SK-N-SH (cell line): ENCODE measurements around the gene ZSCAN10. TPM values are rescaled to one million over a fixed set of nuclear protein-coding genes. Genes with fewer than 3 reads are reported as not detected.

Experiments used
- CTCF ChIA-PET: fragments of 300-600, 350-600 bp; formaldehyde crosslinking; extraction: SDS; loops from one replicate; lab custom pipeline; 2021; lab: Yijun Ruan, JAX
- POLR2A ChIA-PET: fragments of 350-600 bp; sonication (Branson Sonifier 250); formaldehyde crosslinking; extraction: SDS; loops from one replicate; lab custom pipeline; 2020; ENCODE audit warnings: antibody characterized with exemption, inconsistent platforms; lab: Yijun Ruan, JAX
- DNase-seq: peaks from one replicate; pipeline ENCODE4 v3.0.0; 2012
- H2AFZ ChIP-seq: fragments of 200-600 bp; sonication (generic); 2 replicates; pipeline ENCODE4 v1.8.1; 2016; ENCODE audit warnings: antibody characterized with exemption, mild to moderate bottlenecking, low read depth
- H3F3A ChIP-seq: fragments of 200-600 bp; sonication (generic); replicated peaks from 2 replicates; pipeline ENCODE3; 2016; ENCODE audit warnings: antibody characterized with exemption, mild to moderate bottlenecking; ENCODE audit not compliant: insufficient read depth
- H3K27ac ChIP-seq, 2 experiments: fragments of 200-500 bp in 1 of 2; fragments of 200-600 bp in 1 of 2; sonication (Bioruptor generic) in 1 of 2; sonication (generic), shearing (Covaris generic) in 1 of 2; 2 replicates each; pipeline versions ENCODE4 v1.5.1 to v1.6.1; 2014 to 2016; ENCODE audit warnings: low read depth in 2 of 2, inconsistent platforms in 1 of 2, low read length in 1 of 2, mild to moderate bottlenecking in 1 of 2, mixed read lengths in 1 of 2
- H3K27me3 ChIP-seq: fragments of 200-600 bp; sonication (generic), shearing (Covaris generic); 2 replicates; pipeline ENCODE4 v1.6.1; 2016; ENCODE audit warnings: mixed run types; ENCODE audit not compliant: insufficient read depth
- H3K36me3 ChIP-seq, 2 experiments: fragments of 200-500 bp in 1 of 2; fragments of 200-600 bp in 1 of 2; sonication (Bioruptor generic) in 1 of 2; sonication (generic) in 1 of 2; replicated peaks in 1 of 2; 2 replicates each; pipeline versions ENCODE3 to v1.5.1; 2014 to 2016; ENCODE audit warnings: low read length in 1 of 2, mild to moderate bottlenecking in 1 of 2; ENCODE audit not compliant: insufficient read depth in 2 of 2, control insufficient read depth in 1 of 2
- H3K4me1 ChIP-seq, 2 experiments: fragments of 200-500 bp in 1 of 2; fragments of 200-600 bp in 1 of 2; sonication (Bioruptor generic) in 1 of 2; sonication (generic), shearing (Covaris generic) in 1 of 2; 2 replicates each; pipeline versions ENCODE4 v1.5.1 to v1.6.1; 2014 to 2016; ENCODE audit warnings: low read depth in 1 of 2, low read length in 1 of 2, mixed run types in 1 of 2; ENCODE audit not compliant: insufficient read depth in 2 of 2, control insufficient read depth in 1 of 2
- H3K4me2 ChIP-seq: fragments of 200-600 bp; sonication (generic), shearing (Covaris generic); 2 replicates; pipeline ENCODE4 v1.6.1; 2017; ENCODE audit warnings: mixed run types
- H3K4me3 ChIP-seq, 2 experiments: fragments of 200-500 bp in 1 of 2; fragments of 200-600 bp in 1 of 2; sonication (Bioruptor generic) in 1 of 2; sonication (generic), shearing (Covaris generic) in 1 of 2; 2 replicates each; pipeline versions ENCODE4 v1.5.1 to v1.8.1; 2014 to 2016; ENCODE audit warnings: low read depth in 2 of 2, inconsistent platforms in 1 of 2, low read length in 1 of 2, mild to moderate bottlenecking in 1 of 2, mixed read lengths in 1 of 2, moderate library complexity in 1 of 2
- H3K79me2 ChIP-seq: fragments of 200-600 bp; sonication (generic); 2 replicates; pipeline ENCODE4 v1.8.1; 2017; ENCODE audit warnings: mild to moderate bottlenecking; ENCODE audit not compliant: insufficient read depth
- H3K9ac ChIP-seq: fragments of 200-600 bp; sonication (generic); 2 replicates; pipeline ENCODE4 v1.6.1; 2017; ENCODE audit warnings: mixed run types
- H3K9me2 ChIP-seq: fragments of 200-600 bp; sonication (generic); 2 replicates; pipeline ENCODE4 v1.6.1; 2017; ENCODE audit warnings: mixed run types
- H3K9me3 ChIP-seq: fragments of 200-600 bp; sonication (generic); 2 replicates; pipeline ENCODE4 v1.6.1; 2017; ENCODE audit warnings: mixed run types, mild to moderate bottlenecking, moderate library complexity
- H4K20me1 ChIP-seq: fragments of 200-600 bp; sonication (generic); 2 replicates; pipeline ENCODE4 v1.6.1; 2017; ENCODE audit warnings: mild to moderate bottlenecking, mixed run types; ENCODE audit not compliant: insufficient read depth
- CTCF ChIP-seq: fragments of 200-600 bp; sonication (generic); IDR thresholded peaks from 2 replicates; pipeline ENCODE4 v1.6.1; 2017; ENCODE audit warnings: antibody characterized with exemption, mild to moderate bottlenecking, moderate library complexity
- RAD21 ChIP-seq: IDR thresholded peaks from 2 replicates; pipeline ENCODE4 v1.6.1; 2012; ENCODE audit warnings: mild to moderate bottlenecking, low read length
- RXRA ChIP-seq: IDR thresholded peaks from 2 replicates; pipeline ENCODE4 v1.4.0; 2012; ENCODE audit warnings: low read depth, mild to moderate bottlenecking, borderline replicate concordance
- SMC3 ChIP-seq: IDR thresholded peaks from 2 replicates; pipeline ENCODE4 v1.6.1; 2012; ENCODE audit warnings: low read depth, low read length, improper control_type of control experiment
- WGBS: methylation state at CpG from one replicate; pipeline ENCODE4 v1.1.6; 2017; ENCODE audit warnings: low lambda C conversion rate; 5-methylcytosine and 5-hydroxymethylcytosine counted together
- polyA plus RNA-seq, 3 experiments: library from polyadenylated mRNA; depleted of rRNA; stranded (reverse); fragments of >200 nt; gene quantifications; 2 replicates each; pipeline ENCODE4 v1.2.3, GENCODE V29; 2012

Gene ZSCAN10
- polyA plus RNA-seq, 1 of the 3 experiments (the other 2 are of a cell fraction), result 0.05 TPM

GRCh38 chr16:3094289-3095027, 4.6 kb downstream of the ZSCAN10 start:
- Histone ChIP-seq H4K20me1 (no peaks in the 10 kb centered on the region), H3K4me1 (peaks cover 0 to under 1% of the 10 kb centered on the region in 2 experiments; a peak in 2 of 4 replicates), H3F3A (peaks cover 4% of the 10 kb centered on the region), H3K4me3 (no peak overlapping the region; a peak in 1 of 4 replicates), H3K79me2 (no peaks in the 10 kb centered on the region), H3K27me3 (peaks cover 38% of the 10 kb centered on the region), H3K9ac (no peak overlapping the region), H3K9me2 (no peaks in the 10 kb centered on the region), H3K36me3 (no peaks in the 10 kb centered on the region), H3K9me3 (no peaks in the 10 kb centered on the region), H3K27ac (no peak overlapping the region), H2AFZ (no peak overlapping the region), H3K4me2 (no peak overlapping the region)
- ChIA-PET POLR2A (no interaction called here), CTCF (interaction anchor here (1.0 to 2.4 kb wide), 5 partner anchors 30 to 74 kb away, joined by 3 to 15 read pairs (median 4); no protein-coding TSS in a partner anchor)
- DNase-seq, result peak; percentile 59
- peak; percentile 52 for TF ChIP-seq RAD21
- no peak for TF ChIP-seq SMC3
- peak; percentile 62 for TF ChIP-seq CTCF
- WGBS, result 75% methylated on average over 22 of the region's 22 CpGs

- H3K9ac ChIP-seq, result no peak overlapping the region
- H2AFZ ChIP-seq, result no peak overlapping the region
- no peaks in the 10 kb centered on the region; a peak in 1 of 4 replicates for H3K4me1 ChIP-seq
- peaks cover 52% of the 10 kb centered on the region for H3K27me3 ChIP-seq
- ChIA-PET CTCF (interaction anchor here (1.3 to 2.4 kb wide), 5 partner anchors 34 to 64 kb away, joined by 6 to 15 read pairs (median 8); no protein-coding TSS in a partner anchor), POLR2A (interaction anchor here (0.6 kb wide), 1 partner anchor 41 kb away, joined by 3 read pairs; no protein-coding TSS in a partner anchor)
- H3F3A ChIP-seq, result no peaks in the 10 kb centered on the region
- H3K27ac ChIP-seq, result no peak overlapping the region
- TF ChIP-seq RXRA (no peak), CTCF (peak; percentile 9; the same call in 1 of the 2 replicates)
- 29% methylated on average over 6 of the region's 20 CpGs for WGBS
- DNase-seq, result peak; percentile 50
- no peak overlapping the region for H3K4me2 ChIP-seq
- no peaks in the 10 kb centered on the region for H3K9me3 ChIP-seq
- no peaks in the 10 kb centered on the region for H4K20me1 ChIP-seq
- no peaks in the 10 kb centered on the region for H3K9me2 ChIP-seq
- H3K79me2 ChIP-seq, result no peaks in the 10 kb centered on the region
- no peak overlapping the region for H3K4me3 ChIP-seq
- no peaks in the 10 kb centered on the region for H3K36me3 ChIP-seq
Measured at GRCh38 chr16:3092501-3092941, 6.6 kb downstream of the ZSCAN10 start.
